22Rv1 (cell line): Measurements from ENCODE around the gene PSKH1.
A peak's percentile ranks its signal among the peaks of the same experiment; 100 is the strongest.

ENCODE experiments used
- H3K27ac ChIP-seq: fragments of 450-650 bp; 2 replicates; pipeline ENCODE4 v1.5.1; 2017
- CTCF ChIP-seq: fragments of 450-650 bp; IDR thresholded peaks from 2 replicates; pipeline ENCODE4 v1.5.1; 2017; ENCODE audit warnings: mild to moderate bottlenecking
- ZFX ChIP-seq: fragments of 450-650 bp; IDR thresholded peaks from 2 replicates; pipeline ENCODE4 v1.6.1; 2017; ENCODE audit warnings: antibody characterized with exemption, borderline replicate concordance

Gene PSKH1

GRCh38 chr16:67892899-67893742, at the start of gene PSKH1:
Gene PSKH1 (plus strand): TSS chr16:67893254. CDS start chr16:67908750, 15,496 bp downstream.
- peak within 1 kb of the TSS; percentile 78 for H3K27ac ChIP-seq
- no peak for TF ChIP-seq ZFX
- no peak for TF ChIP-seq CTCF

GRCh38 chr16:67843343-67843765, 49.7 kb upstream of the PSKH1 start:
- H3K27ac ChIP-seq, result peak overlapping the region; percentile 97

GRCh38 chr16:67844497-67844896, 48.6 kb upstream of the PSKH1 start:
- H3K27ac ChIP-seq, result peak overlapping the region; percentile 91; the same call in 1 of the 2 replicates
- TF ChIP-seq CTCF, result no peak
- no peak for TF ChIP-seq ZFX

More at GRCh38 chr16:67843343-67843765, 49.7 kb upstream of the PSKH1 start:
- no peak for TF ChIP-seq ZFX
- TF ChIP-seq CTCF, result no peak

- H3K27ac ChIP-seq, result peak overlapping the region; percentile 91
- no peak for TF ChIP-seq CTCF
- no peak for TF ChIP-seq ZFX
Measured at GRCh38 chr16:67845291-67846062, 47.6 kb upstream of the PSKH1 start.

- TF ChIP-seq ZFX, result no peak
Measured at GRCh38 chr16:67846063-67846319, 47.1 kb upstream of the PSKH1 start.

GRCh38 chr16:67846320-67847063, 46.6 kb upstream of the PSKH1 start, which contains the start of gene NUTF2:
Gene NUTF2 (plus strand): TSS chr16:67846933. CDS start chr16:67865131, 18,198 bp downstream.
- peak within 1 kb of the TSS; percentile 91 for H3K27ac ChIP-seq
- TF ChIP-seq CTCF (no peak), ZFX (no peak)

More at GRCh38 chr16:67846063-67846319, 47.1 kb upstream of the PSKH1 start:
- peak overlapping the region; percentile 91 for H3K27ac ChIP-seq
